OCI-LY1 (cell line): ENCODE measurements around the gene PHYHIPL.

Experiments used
- H2AFZ ChIP-seq: fragments of 200-600 bp; sonication (generic), shearing (Covaris generic); 2 replicates; pipeline ENCODE4 v1.6.0; 2014; ENCODE audit warnings: antibody characterized with exemption, mild to moderate bottlenecking, low read length
- H3F3A ChIP-seq: fragments of 200-600 bp; sonication (generic), shearing (Covaris generic); 2 replicates; pipeline ENCODE4 v1.6.0; 2014; ENCODE audit warnings: mild to moderate bottlenecking, antibody characterized with exemption, low read length, moderate library complexity; ENCODE audit not compliant: insufficient read depth
- H3K27ac ChIP-seq: fragments of 200-600 bp; sonication (generic); 2 replicates; pipeline ENCODE4 v1.5.1; 2014; ENCODE audit warnings: low read length, mixed run types, mild to moderate bottlenecking, low read depth; ENCODE audit not compliant: poor library complexity, severe bottlenecking
- H3K27me3 ChIP-seq: fragments of 200-600 bp; sonication (generic); 2 replicates; pipeline ENCODE4 v1.6.0; 2014; ENCODE audit warnings: antibody characterized with exemption, mild to moderate bottlenecking, low read length, moderate library complexity; ENCODE audit not compliant: insufficient read depth
- H3K36me3 ChIP-seq: fragments of 200-600 bp; sonication (generic); 2 replicates; pipeline ENCODE4 v1.6.1; 2014; ENCODE audit warnings: mild to moderate bottlenecking, antibody characterized with exemption, low read length, moderate library complexity, mixed read lengths; ENCODE audit not compliant: insufficient read depth
- H3K4me1 ChIP-seq: fragments of 200-600 bp; sonication (generic); 2 replicates; pipeline ENCODE4 v1.5.1; 2014; ENCODE audit warnings: mild to moderate bottlenecking, low read length, moderate library complexity; ENCODE audit not compliant: insufficient read depth, severe bottlenecking
- H3K4me2 ChIP-seq: fragments of 200-600 bp; sonication (generic), shearing (Covaris generic); 2 replicates; pipeline ENCODE4 v1.6.1; 2014; ENCODE audit warnings: low read length
- H3K4me3 ChIP-seq: fragments of 200-600 bp; sonication (generic); 2 replicates; pipeline ENCODE4 v1.5.1; 2014; ENCODE audit warnings: low read length, low read depth, mild to moderate bottlenecking, mixed read lengths; ENCODE audit not compliant: poor library complexity, severe bottlenecking
- H3K79me2 ChIP-seq: fragments of 200-600 bp; shearing (Covaris generic); 2 replicates; pipeline ENCODE4 v1.6.1; 2016; ENCODE audit warnings: mixed run types, low read length, mixed read lengths; ENCODE audit not compliant: insufficient read depth
- H3K9ac ChIP-seq: fragments of 200-600 bp; sonication (generic), shearing (Covaris generic); 2 replicates; pipeline ENCODE4 v1.6.1; 2014; ENCODE audit warnings: mild to moderate bottlenecking, low read length, mixed read lengths
- H3K9me2 ChIP-seq: fragments of 200-600 bp; sonication (generic), shearing (Covaris generic); 2 replicates; pipeline ENCODE4 v1.6.1; 2014; ENCODE audit warnings: low read depth, mild to moderate bottlenecking, low read length, mixed read lengths
- H3K9me3 ChIP-seq: fragments of 200-600 bp; shearing (Covaris generic); 2 replicates; pipeline ENCODE4 v1.6.1; 2014; ENCODE audit warnings: low read length, mixed read lengths
- H4K20me1 ChIP-seq: fragments of 200-600 bp; sonication (generic), shearing (Covaris generic); 2 replicates; pipeline ENCODE4 v1.6.0; 2016; ENCODE audit warnings: mild to moderate bottlenecking, low read length; ENCODE audit not compliant: insufficient read depth
- EZH2 ChIP-seq: fragments of 200-600 bp; sonication (generic), shearing (Covaris generic); IDR thresholded peaks from 2 replicates; pipeline ENCODE4 v1.8.0; 2017; ENCODE audit warnings: borderline replicate concordance, mixed run types, mild to moderate bottlenecking, antibody characterized with exemption, low read length, moderate library complexity, mixed read lengths
- TF ChIP-seq, protein P1 (sequence below): fragments of 200-600 bp; sonication (generic), shearing (Covaris generic); IDR thresholded peaks from 2 replicates; pipeline ENCODE4 v1.5.1; 2017; ENCODE audit warnings: mild to moderate bottlenecking, antibody characterized with exemption, low read length, moderate library complexity, mixed read lengths

Gene PHYHIPL

DNA sequence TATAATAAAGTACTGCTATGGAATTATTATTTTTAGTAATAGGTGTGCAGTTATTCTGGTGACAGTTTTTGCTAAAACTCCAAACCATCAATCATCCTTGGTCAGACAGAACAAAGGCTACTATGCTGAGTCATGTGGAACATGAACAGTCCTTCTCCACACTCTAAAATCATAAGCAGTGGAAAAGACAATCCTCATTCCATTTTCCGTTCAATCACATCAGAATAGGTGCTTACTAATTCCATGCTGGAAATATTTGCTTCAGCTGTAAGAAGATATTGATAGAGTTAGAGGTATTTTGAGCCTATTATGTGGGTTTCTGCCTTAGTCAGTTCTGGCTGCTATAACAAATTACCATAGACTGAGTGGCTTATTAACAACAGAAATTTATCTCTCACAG, 103.0 kb downstream of the PHYHIPL start:
- no peaks in the 10 kb centered on the region for H3K27me3 ChIP-seq
- TF ChIP-seq EZH2, result no peak
- TF ChIP-seq, protein P1, sequence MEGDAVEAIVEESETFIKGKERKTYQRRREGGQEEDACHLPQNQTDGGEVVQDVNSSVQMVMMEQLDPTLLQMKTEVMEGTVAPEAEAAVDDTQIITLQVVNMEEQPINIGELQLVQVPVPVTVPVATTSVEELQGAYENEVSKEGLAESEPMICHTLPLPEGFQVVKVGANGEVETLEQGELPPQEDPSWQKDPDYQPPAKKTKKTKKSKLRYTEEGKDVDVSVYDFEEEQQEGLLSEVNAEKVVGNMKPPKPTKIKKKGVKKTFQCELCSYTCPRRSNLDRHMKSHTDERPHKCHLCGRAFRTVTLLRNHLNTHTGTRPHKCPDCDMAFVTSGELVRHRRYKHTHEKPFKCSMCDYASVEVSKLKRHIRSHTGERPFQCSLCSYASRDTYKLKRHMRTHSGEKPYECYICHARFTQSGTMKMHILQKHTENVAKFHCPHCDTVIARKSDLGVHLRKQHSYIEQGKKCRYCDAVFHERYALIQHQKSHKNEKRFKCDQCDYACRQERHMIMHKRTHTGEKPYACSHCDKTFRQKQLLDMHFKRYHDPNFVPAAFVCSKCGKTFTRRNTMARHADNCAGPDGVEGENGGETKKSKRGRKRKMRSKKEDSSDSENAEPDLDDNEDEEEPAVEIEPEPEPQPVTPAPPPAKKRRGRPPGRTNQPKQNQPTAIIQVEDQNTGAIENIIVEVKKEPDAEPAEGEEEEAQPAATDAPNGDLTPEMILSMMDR, result no peak
- H3K4me2 ChIP-seq, result no peak overlapping the region
- no peaks in the 10 kb centered on the region for H3K9me2 ChIP-seq
- no peak overlapping the region for H2AFZ ChIP-seq
- H3K9ac ChIP-seq, result no peak overlapping the region
- H3K27ac ChIP-seq, result no peak overlapping the region
- H3K36me3 ChIP-seq, result no peaks in the 10 kb centered on the region
- no peaks in the 10 kb centered on the region for H3K4me1 ChIP-seq
- H3F3A ChIP-seq, result no peaks in the 10 kb centered on the region
- no peaks in the 10 kb centered on the region for H4K20me1 ChIP-seq
- no peaks in the 10 kb centered on the region for H3K9me3 ChIP-seq
- no peaks in the 10 kb centered on the region for H3K79me2 ChIP-seq
- H3K4me3 ChIP-seq, result no peak overlapping the region

- no peaks in the 10 kb centered on the region for H3K27me3 ChIP-seq
- no peaks in the 10 kb centered on the region for H3K36me3 ChIP-seq
- H3K4me3 ChIP-seq, result no peak overlapping the region
- no peaks in the 10 kb centered on the region for H3K9me2 ChIP-seq
- no peak overlapping the region for H3K4me2 ChIP-seq
- no peaks in the 10 kb centered on the region for H3K9me3 ChIP-seq
- H3K79me2 ChIP-seq, result no peaks in the 10 kb centered on the region
- no peak overlapping the region for H3K27ac ChIP-seq
- no peaks in the 10 kb centered on the region for H3F3A ChIP-seq
- H2AFZ ChIP-seq, result no peak overlapping the region
- TF ChIP-seq, protein P1, result no peak
- TF ChIP-seq EZH2, result no peak
- H4K20me1 ChIP-seq, result no peaks in the 10 kb centered on the region
- no peaks in the 10 kb centered on the region for H3K4me1 ChIP-seq
- no peak overlapping the region for H3K9ac ChIP-seq
Observed at GRCh38 chr10:59279991-59280505, 103.6 kb downstream of the PHYHIPL start.

DNA sequence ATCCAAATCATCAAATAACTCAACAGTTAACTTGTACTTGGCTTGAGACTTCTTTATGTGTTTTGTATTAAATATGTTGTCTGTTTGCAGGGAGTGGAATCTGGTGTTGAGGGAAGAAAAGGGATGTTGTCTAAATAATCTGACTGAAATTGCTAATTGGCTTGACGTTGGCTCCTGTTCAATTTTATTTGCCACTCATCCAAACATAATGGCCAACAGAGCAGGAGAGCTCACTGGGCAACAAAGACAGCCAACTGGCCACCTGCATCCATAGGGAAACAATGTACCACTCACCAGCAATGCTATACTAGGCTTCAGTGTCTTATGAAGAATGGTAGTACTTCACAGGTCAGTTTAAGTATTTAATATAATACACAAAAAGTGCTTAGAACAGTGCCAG, 105.4 kb downstream of the PHYHIPL start:
- Histone ChIP-seq H3K4me2 (no peak overlapping the region), H3K9me3 (no peaks in the 10 kb centered on the region), H3K36me3 (no peaks in the 10 kb centered on the region), H3F3A (no peaks in the 10 kb centered on the region), H3K27ac (no peak overlapping the region), H3K4me3 (no peak overlapping the region), H3K9me2 (no peaks in the 10 kb centered on the region), H2AFZ (no peak overlapping the region), H4K20me1 (no peaks in the 10 kb centered on the region), H3K27me3 (no peaks in the 10 kb centered on the region), H3K9ac (no peak overlapping the region), H3K79me2 (no peaks in the 10 kb centered on the region), H3K4me1 (no peaks in the 10 kb centered on the region)
- TF ChIP-seq, protein P1, result no peak
- TF ChIP-seq EZH2, result no peak
